Fibroblast of the aortic adventitia (primary cell): ENCODE data around the gene MDH1. TPM values are rescaled to one million over a fixed set of nuclear protein-coding genes. Genes with fewer than 3 reads are reported as not detected.
A peak's percentile ranks its signal among the peaks of the same experiment; 100 is the strongest.
"Not testable (repeated sequence)": the region's sequence is repeated elsewhere in the genome, so short reads cannot be mapped to it uniquely, and the experiment has no call there.

ENCODE experiments used
- DNase-seq: peaks from one replicate; pipeline ENCODE4 v3.0.0-alpha.2; 2010; ENCODE audit warnings: low read depth
- H3K4me3 ChIP-seq: 2 replicates; pipeline ENCODE4 v1.5.1; 2011; ENCODE audit warnings: low read depth, mild to moderate bottlenecking, control low read depth, low read length, moderate library complexity
- total RNA-seq: library from RNA; depleted of rRNA; stranded (reverse); fragments of >200 nt; gene quantifications from 2 replicates; pipeline ENCODE4 v1.2.3, GENCODE V29; 2012; ENCODE audit warnings: low replicate concordance
- TF ChIP-seq, protein P1 (sequence below): IDR thresholded peaks from 2 replicates; pipeline ENCODE4 v1.5.1; 2011; ENCODE audit warnings: mild to moderate bottlenecking, low read length, control low read depth, inconsistent platforms; ENCODE audit not compliant: insufficient read depth

Gene MDH1
- total RNA-seq, 1 donor, result 152 TPM

DNA sequence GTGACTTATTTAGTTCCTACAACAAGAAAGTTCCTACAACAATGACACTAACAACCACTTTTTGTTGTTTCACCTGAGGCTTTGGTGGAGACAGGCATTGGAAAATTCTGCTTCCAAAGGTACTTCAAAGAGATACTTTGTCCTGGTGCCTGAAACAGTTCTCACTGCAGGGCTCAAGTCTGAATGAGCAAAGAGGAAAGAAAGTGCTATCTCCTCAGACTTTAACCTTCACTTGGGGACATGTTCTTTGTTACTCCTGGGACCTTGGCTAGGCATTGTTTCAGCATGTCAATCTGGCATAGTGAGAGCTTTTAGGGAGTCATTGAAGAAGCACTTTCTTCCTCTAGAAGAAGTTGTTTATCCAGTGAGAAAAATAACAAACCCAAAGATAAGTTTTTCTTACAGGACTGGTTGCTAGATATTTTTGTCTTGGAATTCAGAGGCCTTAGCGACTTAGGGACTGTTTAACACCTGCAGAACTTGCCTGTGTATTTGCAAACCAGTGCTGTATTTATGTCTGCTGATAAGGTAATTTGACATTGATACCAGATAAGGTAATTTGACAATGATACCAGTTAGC is 12.2 kb downstream of the MDH1 start:
- DNase-seq, result no peak
- H3K4me3 ChIP-seq, result no peak overlapping the region
- TF ChIP-seq, protein P1, sequence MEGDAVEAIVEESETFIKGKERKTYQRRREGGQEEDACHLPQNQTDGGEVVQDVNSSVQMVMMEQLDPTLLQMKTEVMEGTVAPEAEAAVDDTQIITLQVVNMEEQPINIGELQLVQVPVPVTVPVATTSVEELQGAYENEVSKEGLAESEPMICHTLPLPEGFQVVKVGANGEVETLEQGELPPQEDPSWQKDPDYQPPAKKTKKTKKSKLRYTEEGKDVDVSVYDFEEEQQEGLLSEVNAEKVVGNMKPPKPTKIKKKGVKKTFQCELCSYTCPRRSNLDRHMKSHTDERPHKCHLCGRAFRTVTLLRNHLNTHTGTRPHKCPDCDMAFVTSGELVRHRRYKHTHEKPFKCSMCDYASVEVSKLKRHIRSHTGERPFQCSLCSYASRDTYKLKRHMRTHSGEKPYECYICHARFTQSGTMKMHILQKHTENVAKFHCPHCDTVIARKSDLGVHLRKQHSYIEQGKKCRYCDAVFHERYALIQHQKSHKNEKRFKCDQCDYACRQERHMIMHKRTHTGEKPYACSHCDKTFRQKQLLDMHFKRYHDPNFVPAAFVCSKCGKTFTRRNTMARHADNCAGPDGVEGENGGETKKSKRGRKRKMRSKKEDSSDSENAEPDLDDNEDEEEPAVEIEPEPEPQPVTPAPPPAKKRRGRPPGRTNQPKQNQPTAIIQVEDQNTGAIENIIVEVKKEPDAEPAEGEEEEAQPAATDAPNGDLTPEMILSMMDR, result no peak

DNA sequence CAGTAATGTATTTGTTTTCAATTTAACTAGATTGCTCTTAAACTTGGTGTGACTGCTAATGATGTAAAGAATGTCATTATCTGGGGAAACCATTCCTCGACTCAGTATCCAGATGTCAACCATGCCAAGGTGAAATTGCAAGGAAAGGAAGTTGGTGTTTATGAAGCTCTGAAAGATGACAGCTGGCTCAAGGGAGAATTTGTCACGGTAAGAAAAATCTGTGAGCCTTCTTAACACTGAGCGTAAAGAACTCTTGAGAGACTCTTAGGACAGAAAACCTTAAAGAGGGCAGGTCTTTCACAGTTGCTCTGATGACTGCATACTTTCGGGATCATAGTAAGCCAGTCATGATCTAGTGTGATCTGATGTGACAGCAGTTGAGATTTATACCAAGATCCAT is 15.9 kb downstream of the MDH1 start:
- DNase-seq, result no peak
- no peak overlapping the region for H3K4me3 ChIP-seq
- TF ChIP-seq, protein P1, result no peak

GRCh38 chr2:63608865-63609264 is 20.1 kb downstream of the MDH1 start:
- peak; percentile 28 for DNase-seq
- not testable (repeated sequence) for H3K4me3 ChIP-seq

DNA sequence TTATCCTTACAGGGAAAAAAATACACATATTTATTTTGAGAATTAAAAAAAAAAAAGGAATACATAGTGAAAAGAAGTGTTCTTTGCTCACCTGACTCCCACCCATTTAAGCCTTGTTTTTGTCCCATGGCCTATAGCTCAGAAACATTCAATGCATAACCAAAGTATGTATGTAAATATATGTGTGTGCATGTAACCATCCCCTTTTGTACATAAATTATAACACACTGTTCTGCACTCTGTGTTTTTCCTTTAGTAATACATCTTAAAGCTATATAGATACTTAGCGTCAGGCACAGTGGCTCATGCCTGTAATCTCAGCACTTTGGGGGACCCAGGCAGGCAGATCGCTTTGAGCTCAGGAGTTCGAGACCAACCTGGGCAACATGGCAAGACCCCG is 21.8 kb downstream of the MDH1 start:
- no peak overlapping the region for H3K4me3 ChIP-seq
- no peak for DNase-seq
- TF ChIP-seq, protein P1, result no peak

DNA sequence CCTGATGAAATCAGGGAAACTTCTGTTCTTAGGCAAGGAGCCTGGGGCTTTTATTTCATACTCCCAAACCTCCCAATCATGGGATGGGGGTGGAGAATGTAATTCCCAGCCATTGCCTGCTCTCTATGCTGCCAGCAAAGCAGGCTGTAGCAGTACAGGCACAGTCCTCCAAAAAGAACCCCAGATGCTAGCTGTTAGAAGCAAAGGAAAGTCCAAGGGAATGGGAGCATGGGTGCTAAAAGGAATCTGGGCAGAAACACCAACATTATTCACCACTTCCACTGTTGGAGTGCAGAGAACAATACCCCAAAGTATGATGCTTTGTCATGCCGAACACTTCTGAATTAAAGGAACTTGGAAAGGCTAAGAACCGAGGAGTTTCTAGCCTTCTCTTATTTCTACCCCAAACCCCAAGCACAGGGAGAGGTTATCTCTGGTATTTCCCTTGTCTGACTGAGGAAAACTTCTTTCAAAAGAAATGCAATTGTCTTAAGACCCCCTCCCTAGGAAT is 24.7 kb downstream of the MDH1 start:
- TF ChIP-seq, protein P1, result no peak
- peak; percentile 62 for DNase-seq
- no peak overlapping the region for H3K4me3 ChIP-seq

DNA sequence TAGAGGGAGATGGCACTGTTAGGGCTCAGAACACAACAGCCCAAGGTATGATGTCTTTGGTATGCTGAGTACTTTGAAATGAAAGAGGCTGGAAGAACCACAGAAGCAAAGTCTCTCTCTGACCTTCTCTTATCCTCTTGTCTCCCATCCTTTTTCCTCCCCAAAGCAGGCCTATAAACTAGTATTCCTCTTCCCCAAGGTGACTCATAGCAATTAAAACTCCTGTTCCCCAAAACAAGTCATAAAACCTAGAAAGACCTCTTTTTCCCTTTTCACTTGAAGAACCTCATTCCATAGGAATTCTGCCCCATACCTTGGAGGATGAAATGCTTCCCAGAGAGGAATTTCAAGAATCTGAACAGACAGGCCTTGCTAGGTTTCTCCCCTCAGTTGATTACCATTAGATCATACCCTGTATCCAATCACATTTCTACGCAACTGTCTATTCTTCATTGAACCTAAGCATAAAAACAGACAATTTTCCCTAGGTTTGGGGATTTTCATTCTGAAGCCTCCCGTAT is 25.7 kb downstream of the MDH1 start:
- DNase-seq, result peak; percentile 54
- TF ChIP-seq, protein P1, result no peak
- H3K4me3 ChIP-seq, result no peak overlapping the region

GRCh38 chr2:63614983-63615945 is 26.5 kb downstream of the MDH1 start:
- peak; percentile 40 for DNase-seq

More at GRCh38 chr2:63614983-63615945, 26.5 kb downstream of the MDH1 start:
- no peak overlapping the region for H3K4me3 ChIP-seq
- TF ChIP-seq, protein P1, result no peak
